Measurements from ENCODE around the gene CDK6. TPM values are rescaled to one million over a fixed set of nuclear protein-coding genes. Genes with fewer than 3 reads are reported as not detected.

The CDK6 gene
- total RNA-seq, 4 donors from 2014 or later = 43.6 to 85.1 (median 63.3) TPM

- no peak overlapping the region for H3K4me3 ChIP-seq (ENCODE audit: low read depth, poor library complexity, severe bottlenecking)
- 82 to 87% methylated on average over 14 of the region's 14 CpGs for WGBS, 2 donors
Observed at GRCh38 chr7:92725161-92725925, 111.0 kb downstream of the CDK6 start.

DNA sequence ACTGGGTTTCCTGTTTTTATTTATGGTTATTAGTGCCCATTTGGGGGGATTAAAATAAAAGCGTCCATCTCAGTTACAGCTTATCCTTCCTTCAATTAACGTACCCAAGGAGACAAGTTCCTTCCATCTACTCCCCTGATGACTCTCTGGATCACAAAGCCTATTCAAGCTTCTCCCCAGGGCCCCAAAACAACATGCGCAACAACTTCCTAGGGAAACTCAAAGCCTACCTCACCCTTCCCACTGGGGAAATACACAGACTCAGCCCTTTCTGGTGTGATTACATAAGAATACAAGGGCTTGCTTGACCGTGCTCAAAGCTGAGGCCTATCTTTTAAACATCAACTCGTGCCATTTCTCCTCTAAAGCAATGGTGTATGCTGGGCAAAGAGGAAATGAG, 112.4 kb downstream of the CDK6 start:
- H3K4me3 ChIP-seq (ENCODE audit: low read depth, poor library complexity, severe bottlenecking) = no peak overlapping the region
- DNase-seq (ENCODE audit: low spot score in 2 of 2) = peak in 1 of 2 donors; percentile 23
- intact Hi-C loops (cut with DNase I; ENCODE audit: low total_unique reads) = no loop called here
- no peak for TF ChIP-seq POLR2A (IDR thresholded peaks at IDR 0.05)
- TF ChIP-seq, protein P1, sequence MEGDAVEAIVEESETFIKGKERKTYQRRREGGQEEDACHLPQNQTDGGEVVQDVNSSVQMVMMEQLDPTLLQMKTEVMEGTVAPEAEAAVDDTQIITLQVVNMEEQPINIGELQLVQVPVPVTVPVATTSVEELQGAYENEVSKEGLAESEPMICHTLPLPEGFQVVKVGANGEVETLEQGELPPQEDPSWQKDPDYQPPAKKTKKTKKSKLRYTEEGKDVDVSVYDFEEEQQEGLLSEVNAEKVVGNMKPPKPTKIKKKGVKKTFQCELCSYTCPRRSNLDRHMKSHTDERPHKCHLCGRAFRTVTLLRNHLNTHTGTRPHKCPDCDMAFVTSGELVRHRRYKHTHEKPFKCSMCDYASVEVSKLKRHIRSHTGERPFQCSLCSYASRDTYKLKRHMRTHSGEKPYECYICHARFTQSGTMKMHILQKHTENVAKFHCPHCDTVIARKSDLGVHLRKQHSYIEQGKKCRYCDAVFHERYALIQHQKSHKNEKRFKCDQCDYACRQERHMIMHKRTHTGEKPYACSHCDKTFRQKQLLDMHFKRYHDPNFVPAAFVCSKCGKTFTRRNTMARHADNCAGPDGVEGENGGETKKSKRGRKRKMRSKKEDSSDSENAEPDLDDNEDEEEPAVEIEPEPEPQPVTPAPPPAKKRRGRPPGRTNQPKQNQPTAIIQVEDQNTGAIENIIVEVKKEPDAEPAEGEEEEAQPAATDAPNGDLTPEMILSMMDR (IDR thresholded peaks at IDR 0.05) = no peak
- WGBS, 2 donors = 58 to 61% methylated on average over 5 of the region's 5 CpGs

More at GRCh38 chr7:92725161-92725925, 111.0 kb downstream of the CDK6 start:
- intact Hi-C loops (cut with DNase I; ENCODE audit: low total_unique reads) = no loop called here
- TF ChIP-seq POLR2A (IDR thresholded peaks at IDR 0.05) = no peak
- TF ChIP-seq, protein P1 (IDR thresholded peaks at IDR 0.05) = no peak
- no peak for DNase-seq (ENCODE audit: low spot score in 2 of 2)

DNA sequence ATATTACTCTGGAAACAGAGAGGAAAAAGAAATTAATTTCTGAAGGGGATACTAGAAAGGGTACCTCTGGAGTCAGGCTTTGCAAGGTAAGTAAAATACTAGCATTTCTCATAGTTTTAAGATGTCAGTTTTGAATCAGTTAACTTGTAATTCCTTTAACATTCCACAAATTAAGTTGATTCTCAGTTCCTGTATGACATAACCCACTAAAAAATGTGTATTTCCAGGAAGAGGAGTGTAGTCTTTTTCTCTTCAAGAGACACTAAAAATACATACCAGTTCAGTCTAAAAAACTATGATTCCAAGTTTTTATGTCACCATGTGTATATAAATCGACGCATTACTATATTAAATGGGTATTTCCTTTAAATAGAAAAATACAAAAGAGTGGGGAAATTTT, 113.2 kb downstream of the CDK6 start:
- intact Hi-C loops (cut with DNase I; ENCODE audit: low total_unique reads) = no loop called here
- WGBS, 2 donors = 59 to 66% methylated on average over 2 of the region's 2 CpGs
- TF ChIP-seq, protein P1 (IDR thresholded peaks at IDR 0.05) = no peak
- no peak for TF ChIP-seq POLR2A (IDR thresholded peaks at IDR 0.05)
- DNase-seq (ENCODE audit: low spot score in 2 of 2) = no peak
- H3K4me3 ChIP-seq (ENCODE audit: low read depth, poor library complexity, severe bottlenecking) = no peak overlapping the region

- H3K4me3 ChIP-seq (ENCODE audit: low read depth, poor library complexity, severe bottlenecking) = no peak overlapping the region
- 73 to 87% methylated on average over 1 of the region's 1 CpG for WGBS, 2 donors
- no peak for DNase-seq (ENCODE audit: low spot score in 2 of 2)
- no peak for TF ChIP-seq POLR2A (IDR thresholded peaks at IDR 0.05)
- TF ChIP-seq, protein P1 (IDR thresholded peaks at IDR 0.05) = no peak
- intact Hi-C loops (cut with DNase I; ENCODE audit: low total_unique reads) = no loop called here
Observed at GRCh38 chr7:92722541-92722940, 113.8 kb downstream of the CDK6 start.

- intact Hi-C loops (cut with DNase I; ENCODE audit: low total_unique reads) = no loop called here
- DNase-seq (ENCODE audit: low spot score in 2 of 2) = no peak
- 95 to 96% methylated on average over 4 of the region's 4 CpGs for WGBS, 2 donors
Observed at GRCh38 chr7:92720604-92721350, 115.6 kb downstream of the CDK6 start.

More at GRCh38 chr7:92720604-92721350, 115.6 kb downstream of the CDK6 start:
- TF ChIP-seq, protein P1 (IDR thresholded peaks at IDR 0.05) = no peak
- no peak for TF ChIP-seq POLR2A (IDR thresholded peaks at IDR 0.05)
- H3K4me3 ChIP-seq (ENCODE audit: low read depth, poor library complexity, severe bottlenecking) = no peak overlapping the region

Data from lower leg skin (tissue), 4 donors.